HG02623 (cell line): ENCODE data around the gene PLPPR1.

ENCODE experiments used
- ATAC-seq: cut with Tn5 transposase; IDR thresholded peaks from one replicate; pipeline ENCODE4 v1.9.1; 2021; ENCODE audit warnings: moderate library complexity; ENCODE audit not compliant: unreplicated experiment

The PLPPR1 gene

DNA sequence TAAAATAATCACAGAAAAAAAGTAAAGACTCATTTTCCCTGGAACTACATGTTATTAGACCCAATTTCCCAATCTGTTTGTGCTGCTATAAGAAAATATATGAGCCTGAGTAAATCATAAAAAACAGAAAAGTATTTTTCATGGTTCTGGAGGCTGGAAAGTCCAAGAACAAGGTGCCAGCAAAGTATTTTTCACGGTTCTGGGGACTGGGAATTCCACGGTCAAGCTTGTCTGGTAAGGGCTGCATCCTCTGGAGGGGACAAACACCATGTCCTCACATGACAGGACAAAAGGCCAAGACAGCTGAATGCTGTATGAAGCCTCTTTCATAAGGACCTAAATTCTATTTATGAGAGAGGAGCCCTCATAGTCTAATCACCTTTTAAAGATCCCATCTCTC lies 172.3 kb downstream of the PLPPR1 start:
- no peak for ATAC-seq

DNA sequence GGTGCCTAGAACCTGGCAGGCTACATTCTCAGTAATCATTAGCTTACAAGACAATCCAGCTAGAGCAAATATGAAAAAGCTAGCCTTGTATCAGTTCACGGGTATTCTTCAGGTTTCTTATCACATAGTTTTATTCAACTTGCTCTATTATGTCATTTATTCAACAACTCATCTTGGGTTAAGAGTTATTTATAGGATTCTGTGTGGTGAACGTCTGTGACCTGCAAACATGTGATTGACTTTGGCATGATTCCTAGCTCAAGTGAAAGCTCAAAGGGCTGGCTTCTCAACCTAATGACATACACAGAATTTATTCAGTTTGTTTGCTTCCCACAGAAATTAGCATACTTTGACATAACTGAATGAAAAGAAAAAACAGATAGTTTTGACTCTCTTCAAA lies 173.1 kb downstream of the PLPPR1 start:
- no peak for ATAC-seq

DNA sequence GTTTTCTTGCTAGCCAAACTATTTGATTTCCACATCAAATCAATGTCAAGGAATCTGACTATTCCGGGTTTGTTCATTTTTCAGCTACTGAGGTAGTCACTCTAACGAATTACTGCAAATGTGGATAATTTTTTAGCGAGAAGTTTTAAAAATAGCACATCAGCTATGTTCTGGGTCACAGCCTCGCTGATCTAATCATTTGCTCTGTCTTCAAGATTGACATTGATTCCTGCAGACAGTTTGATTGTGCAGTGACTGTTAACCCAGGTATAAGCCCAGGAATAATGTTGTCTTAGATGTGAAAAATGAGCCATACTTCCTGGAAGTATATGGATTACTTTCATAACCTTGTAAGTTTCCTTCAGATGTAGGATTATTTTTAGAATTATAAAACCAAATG lies 181.1 kb downstream of the PLPPR1 start:
- ATAC-seq = no peak

DNA sequence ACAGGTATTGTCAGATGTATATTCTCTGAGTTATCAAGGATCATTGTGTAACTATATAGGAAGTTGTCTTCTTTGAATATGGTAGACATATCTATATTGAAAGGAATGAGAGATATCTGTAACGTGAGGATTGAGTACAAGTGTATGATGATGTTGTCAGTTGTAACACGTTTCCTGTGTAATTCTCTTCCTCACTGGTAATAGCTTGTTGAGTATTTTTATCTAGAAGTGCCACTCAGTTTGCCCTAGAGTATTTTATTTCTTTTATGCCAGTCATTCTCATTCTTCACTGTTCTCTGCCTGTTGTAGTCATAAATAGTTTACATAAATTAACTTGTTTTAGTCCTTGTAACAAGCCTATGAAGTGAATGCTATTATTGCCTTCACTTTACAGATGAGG lies 184.1 kb downstream of the PLPPR1 start:
- ATAC-seq = no peak

DNA sequence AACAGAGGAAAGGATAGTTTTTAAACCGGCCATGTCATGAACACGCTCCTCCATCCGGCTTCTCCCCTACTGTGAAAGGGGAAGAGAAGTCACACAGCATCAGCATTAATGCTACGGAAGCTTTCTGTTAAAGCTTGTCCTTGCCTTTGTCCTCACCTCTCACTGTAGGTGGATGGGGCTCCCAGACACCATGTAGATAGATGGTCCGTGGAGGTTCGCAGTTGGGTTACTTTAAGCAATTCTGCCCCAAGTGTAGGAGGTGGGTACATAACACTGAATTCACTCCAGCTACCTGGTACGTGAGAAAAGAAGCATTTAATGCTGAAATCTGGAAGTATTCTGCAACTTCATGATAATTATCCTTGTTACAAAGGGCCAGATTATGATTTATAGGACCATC lies 190.5 kb downstream of the PLPPR1 start:
- no peak for ATAC-seq

DNA sequence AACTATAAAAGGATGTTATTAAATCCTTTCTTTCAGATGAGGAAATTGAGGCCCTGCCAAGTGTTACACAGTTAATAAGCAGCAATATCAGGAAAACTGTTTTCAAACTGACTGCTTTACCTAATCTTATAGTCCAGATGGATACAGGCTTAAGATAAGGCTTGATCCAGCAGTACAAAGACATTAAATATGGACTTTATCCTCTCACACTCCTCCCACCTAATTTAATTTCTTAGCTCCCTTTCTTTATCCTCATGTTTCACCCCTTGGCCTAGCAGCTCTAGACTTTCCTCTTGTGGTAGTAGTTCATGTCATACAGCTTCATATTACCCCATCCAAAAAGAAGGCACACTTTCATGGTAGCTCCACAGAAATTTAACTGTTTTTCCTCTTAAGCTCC lies 191.8 kb downstream of the PLPPR1 start:
- ATAC-seq = no peak

DNA sequence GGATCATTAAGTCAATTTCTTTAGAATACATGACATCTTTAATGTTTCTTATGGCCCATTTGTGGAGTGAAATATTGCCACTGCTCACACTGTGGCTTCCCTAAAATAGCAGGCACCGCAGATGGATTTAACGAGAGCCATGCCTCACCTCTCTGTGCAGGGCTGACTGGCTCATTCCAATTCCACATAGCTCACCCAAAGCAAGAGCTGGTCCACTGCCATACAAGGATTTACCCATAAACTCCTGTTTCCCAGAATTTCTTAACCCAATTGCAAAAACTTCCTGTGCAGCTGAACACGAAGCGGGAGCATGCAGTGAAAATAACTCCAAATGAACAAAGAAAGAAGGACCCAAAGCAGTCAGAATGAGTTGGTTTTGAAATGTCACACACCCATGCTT lies 196.7 kb downstream of the PLPPR1 start:
- no peak for ATAC-seq

DNA sequence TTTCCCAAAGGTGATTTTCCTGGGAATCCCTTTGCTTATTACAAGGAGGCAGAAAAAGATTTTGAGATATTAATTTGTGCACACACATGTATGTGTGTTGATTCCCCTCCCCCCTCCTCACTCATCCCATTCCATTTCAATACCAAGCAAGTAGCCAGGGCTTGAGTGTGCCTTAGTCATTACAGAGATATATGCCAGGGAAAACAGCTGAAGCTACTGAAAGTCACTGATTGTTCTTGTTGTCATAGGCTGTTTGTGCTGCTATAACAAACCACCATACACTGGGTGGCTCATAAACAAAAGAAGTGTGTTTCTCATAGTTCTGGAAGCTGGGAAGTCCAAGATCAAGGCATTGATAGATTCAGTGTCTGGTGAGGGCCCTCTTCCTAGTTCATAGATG lies 197.6 kb downstream of the PLPPR1 start:
- ATAC-seq = no peak

DNA sequence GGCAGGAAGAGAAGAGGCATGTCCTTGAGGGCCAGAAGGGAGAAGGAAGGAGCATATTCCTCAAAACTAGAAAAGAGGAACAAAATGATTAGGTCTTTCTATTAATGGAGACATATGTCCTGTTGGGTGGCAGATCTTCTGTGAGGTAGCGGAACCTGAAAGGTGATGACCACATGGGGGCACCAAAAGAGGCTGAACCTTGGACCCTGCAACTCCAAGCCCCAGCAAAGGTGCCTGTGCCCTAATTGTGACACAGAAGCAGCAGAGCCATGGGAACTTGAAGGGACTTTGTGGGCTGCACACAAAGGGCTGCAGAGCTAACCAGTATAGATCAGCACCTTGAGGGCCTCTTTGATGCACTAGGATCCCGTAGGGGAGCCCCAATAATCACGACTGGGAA lies 198.3 kb downstream of the PLPPR1 start:
- ATAC-seq = no peak

DNA sequence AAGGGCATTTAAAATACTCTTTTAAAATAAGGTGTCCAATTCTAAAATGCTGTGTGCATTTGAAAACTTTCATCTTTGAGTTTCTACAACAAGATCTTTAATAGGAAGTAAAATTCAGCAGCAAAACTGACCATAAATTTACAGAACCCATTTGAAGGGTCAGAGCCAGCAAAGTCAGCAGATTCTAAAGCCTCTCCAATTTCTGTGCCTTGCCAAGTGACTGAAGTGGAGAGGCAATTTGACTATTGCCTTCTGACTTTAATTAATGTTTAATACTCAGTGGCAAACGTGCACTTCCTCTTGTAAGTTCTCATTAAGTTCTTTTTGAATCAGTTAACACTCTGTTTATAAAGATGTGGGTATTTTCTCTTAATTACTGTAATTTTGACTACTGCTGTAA lies 201.1 kb downstream of the PLPPR1 start:
- no peak for ATAC-seq

DNA sequence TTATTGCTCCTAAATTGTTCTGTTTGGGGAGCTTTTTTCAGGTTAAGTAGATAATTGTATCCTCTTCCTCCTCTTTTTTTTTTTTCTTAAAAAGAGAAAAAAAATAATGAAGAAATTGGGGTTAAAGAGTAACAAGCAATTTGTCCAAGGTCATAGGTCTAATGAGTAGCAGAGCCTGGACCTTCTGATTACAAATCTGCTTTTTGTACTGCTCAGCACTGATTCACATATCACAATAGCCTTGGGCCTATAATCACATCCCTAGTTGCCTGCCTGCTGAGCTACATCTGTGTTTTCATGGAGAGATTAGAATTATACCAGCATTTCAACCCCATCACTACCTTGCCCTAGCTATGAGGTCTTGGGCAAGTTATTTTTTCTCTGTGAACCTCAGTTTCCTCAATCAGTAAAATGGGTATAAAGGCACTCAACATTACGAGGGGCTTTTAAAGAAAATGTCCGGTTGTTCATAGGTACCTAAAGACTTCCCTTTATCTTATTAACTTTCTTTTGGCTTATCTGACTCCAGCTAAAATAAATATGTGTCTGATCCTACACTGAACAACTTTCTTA lies 204.0 kb downstream of the PLPPR1 start:
- no peak for ATAC-seq

DNA sequence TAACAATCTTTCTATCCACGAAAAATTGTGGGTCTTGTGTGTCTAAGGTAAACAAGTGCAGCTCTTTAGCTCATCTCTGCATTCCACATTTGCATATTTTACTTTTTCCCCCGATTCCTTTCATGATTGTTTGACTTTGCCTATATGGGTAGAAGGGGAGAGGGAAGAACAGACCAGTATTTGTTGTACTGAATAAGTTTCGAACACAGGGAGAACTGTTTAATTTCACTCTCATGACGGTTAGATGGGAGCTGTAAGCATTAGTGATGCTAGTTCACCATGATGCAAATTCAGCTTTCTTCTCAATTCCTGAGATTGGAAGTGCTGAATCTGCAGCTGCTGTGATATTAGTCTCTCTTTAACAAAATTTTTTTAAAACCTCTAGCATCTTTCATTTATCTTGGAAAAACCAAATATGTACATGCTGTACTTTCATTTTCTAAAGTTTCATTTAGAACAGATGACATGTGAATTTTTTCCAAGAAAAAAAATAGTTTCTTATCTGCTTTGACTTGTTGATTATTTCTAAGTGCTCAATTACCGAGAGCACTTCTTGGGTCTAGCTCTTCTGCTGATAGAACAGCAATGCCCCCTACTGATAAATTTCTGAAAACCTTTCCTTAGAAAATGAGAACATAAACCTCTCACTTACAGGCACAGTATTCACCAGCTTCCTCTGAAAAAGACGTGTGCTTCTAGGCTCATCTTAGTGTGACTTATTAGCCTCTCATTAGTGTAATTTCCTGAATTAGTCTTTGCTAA lies 206.8 kb downstream of the PLPPR1 start:
- no peak for ATAC-seq

DNA sequence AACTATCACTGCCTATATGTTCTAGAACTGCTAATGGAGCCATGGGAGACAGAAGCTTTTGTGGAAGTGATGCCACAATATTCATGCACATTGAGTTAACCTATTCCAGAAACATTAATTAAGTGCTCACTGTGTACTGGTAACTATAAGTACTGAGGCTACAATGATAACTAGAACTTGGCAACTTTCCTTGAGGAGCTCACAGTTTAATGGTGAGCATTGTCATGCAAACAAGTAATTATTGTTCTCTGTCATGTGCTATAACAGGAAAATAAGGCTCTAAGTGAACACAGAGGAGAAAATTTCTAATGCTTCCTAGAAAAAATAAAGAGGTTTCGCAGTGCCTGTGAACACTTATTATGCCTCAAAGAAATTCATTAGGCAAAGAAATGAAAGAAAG lies 214.1 kb downstream of the PLPPR1 start:
- no peak for ATAC-seq

DNA sequence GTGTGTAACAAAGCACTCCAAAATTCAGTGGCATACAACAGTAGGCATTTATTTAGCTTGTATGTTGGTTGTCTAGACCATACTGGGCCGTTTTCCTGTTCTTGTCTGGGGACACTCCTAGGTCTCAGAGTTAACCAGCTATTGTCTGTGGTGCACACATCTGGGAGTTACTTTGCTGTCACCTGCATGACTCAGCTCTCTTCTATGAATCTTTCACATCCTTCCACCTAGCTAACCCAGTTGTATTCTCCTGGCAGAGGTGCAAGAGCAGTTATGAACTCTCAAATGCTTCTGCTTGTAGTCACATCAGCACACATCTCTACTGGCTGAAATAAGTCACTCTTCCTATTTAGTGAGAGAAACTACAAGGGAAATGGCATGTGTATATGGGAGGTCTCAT lies 218.2 kb downstream of the PLPPR1 start:
- no peak for ATAC-seq

DNA sequence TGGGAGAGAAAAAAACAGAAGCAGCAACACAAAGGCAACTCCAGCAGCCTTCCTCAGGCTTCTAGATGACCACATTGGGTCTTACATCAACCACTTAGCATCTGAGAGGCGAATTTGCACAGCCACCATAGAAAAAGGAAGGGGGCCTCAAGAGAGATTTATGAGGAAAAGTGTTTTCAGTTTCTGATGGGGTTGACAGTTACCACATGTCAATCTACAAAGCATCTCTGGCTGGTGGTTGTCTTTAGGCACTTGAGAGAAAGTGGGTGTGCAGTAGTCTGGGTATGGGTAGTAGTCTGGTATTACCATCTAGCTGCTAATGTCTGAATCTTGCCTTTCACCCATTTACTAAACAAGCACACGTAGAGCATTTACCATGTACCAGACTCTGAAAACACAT lies 218.8 kb downstream of the PLPPR1 start:
- no peak for ATAC-seq

DNA sequence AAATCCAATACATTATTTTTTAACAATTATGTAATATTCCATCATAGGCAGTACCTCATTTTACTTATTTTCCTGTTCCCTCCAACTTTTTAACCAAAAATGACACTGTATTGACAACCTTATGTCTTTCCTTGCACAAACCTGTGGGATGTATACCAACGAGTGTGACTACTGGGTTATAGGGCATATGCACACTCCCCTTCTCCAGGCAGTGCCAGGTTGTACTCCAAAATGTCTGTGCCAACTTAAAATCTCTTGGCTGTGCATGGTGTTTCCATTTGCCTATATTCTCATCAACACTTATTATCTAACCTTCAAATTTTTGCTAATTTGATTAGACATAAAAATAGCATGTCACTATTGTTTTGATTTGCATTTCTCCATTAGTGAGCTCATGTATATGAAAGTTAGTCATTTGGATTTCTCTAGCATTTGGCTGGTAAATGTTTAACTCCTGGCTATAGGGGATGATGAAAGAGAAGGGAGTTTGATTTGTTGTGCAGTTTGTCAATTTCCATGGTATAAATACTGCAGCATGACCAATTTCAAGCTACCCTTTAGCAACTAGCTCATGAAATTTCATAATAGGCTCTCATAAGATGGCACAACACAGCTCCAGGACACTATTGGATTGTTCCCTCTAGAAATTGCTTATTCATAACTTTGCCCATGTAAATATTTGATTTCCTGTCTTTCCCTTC lies 226.4 kb downstream of the PLPPR1 start:
- ATAC-seq = no peak

DNA sequence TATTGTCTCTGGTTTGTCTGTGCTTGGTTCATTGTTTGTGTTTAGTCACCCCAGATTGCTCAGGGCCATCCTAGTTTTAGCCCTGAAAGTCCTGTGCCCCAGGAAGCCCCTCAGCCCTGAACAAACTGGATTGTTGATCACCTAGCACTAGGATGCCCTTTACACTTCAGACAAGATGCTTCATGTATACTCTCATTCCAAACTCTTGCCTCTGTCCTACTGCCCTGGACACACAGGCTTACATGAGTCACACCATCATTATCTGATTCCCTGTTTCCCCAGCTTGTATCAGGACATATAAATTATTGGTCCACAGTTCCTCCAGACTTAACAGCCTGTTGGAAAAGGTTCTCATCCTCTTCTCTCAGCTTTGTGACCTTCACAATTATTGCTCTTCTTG lies 236.2 kb downstream of the PLPPR1 start:
- no peak for ATAC-seq

DNA sequence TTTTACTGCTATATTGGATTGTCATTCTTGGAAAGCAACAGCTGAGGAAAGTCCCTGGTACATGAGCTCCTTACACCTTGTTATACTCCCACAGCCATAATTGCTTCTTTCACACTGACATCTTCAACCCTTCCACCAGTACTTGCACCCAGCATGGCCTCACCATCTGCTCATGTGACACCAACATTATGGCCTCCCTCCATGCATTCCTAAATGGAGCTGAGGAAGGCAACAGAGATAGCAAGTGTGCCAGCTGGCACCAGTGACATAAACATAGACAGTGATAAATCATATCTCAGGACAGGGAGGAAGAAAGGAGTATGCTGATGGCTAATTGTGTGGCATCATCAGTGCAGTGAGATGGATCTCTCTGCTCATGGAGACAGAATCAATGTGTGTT lies 236.7 kb downstream of the PLPPR1 start:
- no peak for ATAC-seq

DNA sequence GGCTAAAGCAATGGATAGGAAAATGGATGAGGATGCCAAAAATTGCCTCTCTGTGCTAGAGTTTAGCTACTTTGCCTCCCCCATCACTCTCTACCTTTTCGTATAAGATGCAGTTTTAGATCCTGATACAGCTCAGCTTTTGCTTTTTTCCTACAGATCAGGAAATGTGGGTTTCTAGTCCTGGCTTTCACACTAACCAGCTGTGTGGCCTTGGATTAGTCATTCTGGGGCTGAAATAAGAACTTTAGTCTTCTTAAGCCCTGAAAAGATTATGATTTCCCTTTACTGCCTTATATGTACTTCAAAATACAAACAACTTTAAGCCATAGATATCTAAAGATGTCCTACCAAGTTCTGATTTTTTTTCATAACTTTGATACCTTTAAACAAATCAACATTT lies 239.9 kb downstream of the PLPPR1 start:
- ATAC-seq = no peak

DNA sequence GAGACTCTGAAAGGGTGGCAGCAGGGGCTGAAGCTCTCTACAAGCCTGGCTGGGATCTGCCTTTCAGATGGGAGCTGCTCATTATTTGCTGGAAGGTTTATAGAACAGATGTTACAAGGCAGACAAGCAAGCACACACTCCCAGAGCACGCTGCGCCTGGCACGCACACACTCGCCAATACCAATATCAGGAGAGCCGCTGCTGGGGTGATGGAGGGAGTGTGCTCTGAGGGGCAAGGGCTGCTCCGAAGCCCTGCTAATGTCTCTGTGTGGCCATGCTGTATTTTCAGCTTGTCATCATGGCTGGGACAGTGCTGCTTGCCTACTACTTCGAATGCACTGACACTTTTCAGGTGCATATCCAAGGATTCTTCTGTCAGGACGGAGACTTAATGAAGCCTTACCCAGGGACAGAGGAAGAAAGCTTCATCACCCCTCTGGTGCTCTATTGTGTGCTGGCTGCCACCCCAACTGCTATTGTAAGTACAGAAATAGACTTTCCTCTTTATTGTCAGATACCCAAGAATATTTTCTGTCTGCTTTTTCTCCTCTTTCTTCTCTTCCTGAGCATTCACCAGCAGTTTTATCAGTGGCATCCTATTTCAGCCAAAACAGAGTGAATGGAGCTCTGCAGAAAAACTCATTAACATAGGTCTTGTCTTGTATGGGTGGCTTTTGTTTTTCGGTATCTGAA lies 241.2 kb downstream of the PLPPR1 start:
- ATAC-seq = no peak

DNA sequence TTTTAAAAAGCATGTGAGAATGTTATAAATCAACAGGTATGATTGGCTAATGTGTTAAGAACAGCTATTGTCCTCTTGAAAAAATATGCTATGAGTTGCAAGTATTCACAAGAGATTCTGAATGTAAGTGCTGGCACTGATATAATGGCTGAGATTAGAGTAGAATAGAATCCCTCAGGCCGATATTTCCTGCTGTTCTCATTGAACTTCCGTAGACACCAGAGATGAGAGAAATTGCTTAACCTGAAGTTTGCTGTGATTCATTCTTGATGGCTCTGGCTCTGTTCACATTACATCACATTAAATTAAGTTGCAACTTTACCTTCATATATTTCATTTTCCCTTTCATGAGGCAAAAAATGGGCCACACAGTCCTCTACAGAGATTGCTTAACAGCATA lies 241.8 kb downstream of the PLPPR1 start:
- no peak for ATAC-seq

DNA sequence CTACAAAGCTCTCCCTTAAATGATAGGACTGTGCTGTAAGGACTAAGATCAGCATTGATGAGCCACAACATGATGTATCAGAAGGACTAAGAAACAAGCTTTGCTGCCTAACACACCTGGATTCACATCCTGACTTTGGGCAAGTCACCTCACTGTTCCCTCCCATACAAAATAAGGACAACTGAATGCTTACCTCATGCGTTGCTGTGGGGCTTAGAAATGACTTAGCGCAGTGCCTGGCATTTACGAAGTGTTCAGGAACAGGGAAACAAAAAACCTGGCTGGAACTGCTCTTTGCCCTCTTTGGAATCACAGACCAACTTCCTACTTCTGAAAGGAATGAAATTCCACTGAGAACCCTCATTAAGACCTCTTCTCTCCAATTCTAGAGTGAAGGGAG lies 242.6 kb downstream of the PLPPR1 start:
- no peak for ATAC-seq
